NOMO-1 treated with dmso at 0.1 percent for 144 hours (cell line): ENCODE results near the gene GNG5.
"Not testable (repeated sequence)": the region's sequence is repeated elsewhere in the genome, so short reads cannot be mapped to it uniquely, and the experiment has no call there.

Experiments used
- DNase-seq: peaks from one replicate; lab custom pipeline; 2025; ENCODE audit not compliant: unreplicated experiment; lab: John Stamatoyannopoulos, UW

GNG5 gene

DNA sequence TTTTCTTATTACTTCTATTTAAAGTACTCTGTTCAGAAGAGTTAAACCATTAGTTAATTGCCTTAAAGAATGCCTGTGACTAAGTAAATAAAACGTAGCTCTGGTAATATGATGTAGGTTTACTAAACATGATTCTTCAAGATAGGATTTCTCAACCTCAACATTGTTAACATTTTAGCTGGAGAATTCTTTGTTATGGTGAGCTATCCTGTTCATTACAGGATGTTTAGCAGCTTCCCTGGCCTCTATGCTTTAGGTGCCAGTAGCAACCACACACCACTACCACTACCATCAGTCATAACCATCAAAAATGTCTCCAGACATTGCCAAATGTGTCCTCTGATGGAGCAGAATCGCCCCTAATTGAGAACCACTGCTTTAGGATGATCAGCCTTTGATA is 16.6 kb downstream of the GNG5 start:
- no peak for DNase-seq

DNA sequence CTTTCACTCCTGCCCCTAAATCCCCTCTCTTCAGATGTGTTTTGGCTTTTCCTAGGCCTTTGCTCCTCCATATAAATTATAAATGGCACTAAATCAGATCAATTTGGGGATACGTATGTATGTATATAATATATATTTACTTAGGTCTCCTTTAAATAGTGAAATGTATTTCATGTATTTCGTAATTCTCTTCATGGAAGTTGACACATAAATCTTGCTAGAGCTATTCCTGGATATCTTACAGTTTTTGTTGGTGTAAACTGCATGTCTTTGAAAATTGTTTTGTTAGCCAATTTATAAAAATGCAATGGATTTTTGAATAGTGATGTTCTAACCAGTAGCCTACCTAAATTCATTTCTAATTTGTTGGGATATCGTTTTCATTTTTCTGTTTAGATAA is 18.3 kb downstream of the GNG5 start:
- DNase-seq = no peak

DNA sequence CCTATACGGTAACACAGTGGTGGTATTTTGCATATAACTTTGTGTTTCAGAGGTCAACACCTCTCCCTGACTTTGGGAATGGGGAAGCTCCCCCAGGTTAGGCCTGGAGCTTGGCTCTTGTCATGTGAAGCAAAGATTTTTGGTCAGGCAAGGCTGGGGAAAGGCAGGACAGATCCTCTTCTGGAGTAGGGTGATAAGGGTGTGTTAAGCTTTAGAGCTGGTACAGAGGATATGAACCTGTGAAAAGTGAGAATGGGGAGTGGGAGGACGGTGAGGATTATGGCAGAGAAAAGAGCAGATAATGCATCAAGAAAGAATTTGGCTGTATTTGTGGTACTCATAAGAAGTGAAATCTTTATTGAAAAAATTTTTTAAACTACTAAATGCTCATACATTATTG is 25.1 kb downstream of the GNG5 start:
- DNase-seq = no peak

DNA sequence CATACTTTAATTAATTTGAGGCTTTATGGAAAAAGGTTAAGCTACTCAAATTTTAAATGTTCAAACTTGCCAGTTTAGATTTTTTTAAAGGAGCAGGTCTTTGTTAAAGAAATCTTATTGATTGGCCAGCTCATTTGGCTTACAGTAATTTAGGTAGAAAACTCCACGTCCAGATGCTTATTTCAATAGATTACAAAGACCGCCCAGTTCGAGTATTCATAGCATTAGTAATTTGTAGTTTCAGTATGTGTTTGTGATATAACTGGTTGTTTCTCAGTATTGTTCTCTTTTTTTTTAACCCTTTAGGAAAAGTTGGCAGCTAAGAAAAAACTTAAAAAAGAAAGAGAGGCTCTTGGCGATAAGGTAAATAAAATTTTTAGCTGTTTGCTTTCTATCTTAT is 25.7 kb downstream of the GNG5 start:
- no peak for DNase-seq

DNA sequence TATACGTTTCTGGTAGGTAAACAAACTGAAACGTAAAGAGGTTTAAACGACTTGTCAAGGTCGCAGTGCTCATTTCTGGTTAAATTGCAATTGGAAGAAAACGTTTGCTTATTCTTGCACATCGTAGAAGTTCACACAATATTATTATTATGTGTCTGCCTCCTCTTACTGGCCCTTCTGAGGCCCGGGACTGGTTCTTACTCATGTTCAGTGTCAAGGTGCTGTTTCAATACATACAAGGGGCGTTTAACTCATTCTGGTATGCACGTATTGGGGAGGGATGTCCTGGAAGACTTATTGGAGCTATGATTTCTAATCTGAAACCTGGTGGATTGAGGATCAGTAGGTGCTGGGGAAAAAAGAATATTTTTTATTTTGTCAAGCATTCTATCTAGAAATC is 26.4 kb downstream of the GNG5 start:
- DNase-seq = no peak

DNA sequence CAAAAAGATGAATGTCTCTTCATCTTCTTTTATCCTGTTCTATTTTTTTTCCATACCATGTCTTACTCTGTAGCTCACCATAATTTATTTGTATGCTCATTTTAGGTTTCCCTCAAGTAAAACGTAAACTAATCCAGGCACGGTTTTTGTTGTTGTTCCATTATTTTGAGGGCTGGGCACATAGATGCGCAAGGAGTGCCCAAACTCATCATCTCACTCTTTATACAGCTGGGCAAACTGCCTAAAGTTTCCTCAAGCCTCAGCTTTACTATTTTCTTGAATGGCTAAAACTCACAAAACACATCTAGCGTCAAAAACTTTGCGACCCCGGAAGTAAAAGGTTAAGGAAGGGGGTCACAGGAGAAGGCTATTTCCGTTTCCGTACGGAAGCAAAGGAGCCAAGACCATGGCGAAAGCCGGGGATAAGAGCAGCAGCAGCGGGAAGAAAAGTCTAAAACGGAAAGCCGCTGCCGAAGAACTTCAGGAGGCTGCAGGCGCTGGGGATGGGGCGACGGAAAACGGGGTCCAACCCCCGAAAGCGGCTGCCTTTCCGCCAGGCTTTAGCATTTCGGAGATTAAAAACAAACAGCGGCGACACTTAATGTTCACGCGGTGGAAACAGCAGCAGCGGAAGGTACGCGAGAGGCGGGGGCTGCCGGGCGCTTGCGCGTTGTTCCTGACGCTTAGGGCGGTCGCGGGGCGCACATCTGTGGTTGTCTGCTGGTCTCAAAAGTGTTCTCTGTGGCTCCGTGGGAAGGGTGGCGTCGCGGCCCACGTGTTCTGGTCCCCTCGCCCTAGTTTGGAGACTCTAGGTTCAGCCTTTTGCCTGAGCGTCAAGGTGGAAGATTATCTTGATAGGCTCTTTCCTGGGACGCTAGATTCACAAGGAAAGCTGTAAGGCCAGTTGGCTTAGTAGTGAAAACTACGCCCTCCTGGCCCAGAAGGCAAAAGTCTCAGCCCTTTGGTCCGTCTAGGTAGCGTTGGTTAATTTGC is 27.2 kb downstream of the GNG5 start, which contains the start of gene RPF1:
Gene RPF1, plus strand, starts transcription at position 391 of the 993 bp plus-strand sequence. Its CDS starts 16 bp downstream, at position 407.
- DNase-seq = peak; percentile 80

DNA sequence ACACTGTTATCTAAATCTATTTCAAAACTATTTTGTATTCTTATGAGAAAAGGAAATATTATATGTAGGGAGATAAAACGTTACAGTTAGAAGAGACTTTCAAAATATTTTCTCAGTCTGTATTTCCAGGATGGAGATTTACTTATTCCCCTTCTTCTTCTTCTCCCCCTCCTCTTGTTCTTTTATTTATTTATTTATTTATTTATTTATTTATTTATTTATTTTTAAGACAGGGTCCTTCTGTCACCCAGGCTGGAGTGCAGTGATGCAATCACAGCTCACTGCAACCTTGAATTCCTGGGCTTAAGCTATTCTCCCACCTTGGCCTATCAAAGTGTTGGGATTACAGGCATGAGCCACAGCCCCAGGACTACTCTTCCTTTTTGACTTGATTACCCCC is 30.2 kb downstream of the GNG5 start:
- DNase-seq = no peak

DNA sequence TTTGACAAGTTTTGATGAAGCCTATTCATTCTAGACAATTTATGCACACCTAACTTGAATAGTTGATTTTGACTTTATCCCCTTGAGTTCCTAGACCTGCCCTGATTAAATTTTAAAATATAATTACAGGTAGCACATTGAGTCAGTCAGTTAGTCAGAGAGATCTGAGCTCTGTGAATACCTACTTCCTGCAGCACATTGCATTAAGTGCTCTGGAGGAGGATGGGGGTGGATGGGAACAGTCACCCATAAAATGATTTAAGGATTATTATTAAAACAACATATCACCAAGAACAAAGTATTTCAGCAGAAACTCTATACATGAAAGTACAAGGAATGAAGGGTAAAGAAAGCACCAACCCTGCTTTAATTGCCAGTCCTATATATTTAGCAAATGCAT is 39.1 kb downstream of the GNG5 start:
- no peak for DNase-seq

DNA sequence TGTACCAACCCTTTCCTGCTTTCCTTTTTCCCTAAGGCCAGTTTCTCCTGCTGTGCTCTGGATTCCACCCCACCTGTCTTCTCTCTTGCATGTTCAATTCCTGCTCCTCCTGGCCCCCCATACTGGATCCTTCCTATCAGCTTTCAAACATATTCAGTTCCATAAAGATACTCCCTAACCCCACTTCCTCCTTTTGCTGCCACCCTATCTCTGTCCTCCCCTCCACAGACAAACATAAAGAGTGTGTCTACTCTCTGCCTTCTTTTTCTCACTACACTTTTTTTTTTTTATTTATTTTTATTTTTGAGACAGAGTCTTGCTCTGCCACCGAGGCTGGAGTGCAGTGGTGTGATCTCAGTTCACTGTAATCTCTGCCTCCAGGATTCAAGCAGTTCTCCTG is 44.3 kb downstream of the GNG5 start:
- DNase-seq = no peak

DNA sequence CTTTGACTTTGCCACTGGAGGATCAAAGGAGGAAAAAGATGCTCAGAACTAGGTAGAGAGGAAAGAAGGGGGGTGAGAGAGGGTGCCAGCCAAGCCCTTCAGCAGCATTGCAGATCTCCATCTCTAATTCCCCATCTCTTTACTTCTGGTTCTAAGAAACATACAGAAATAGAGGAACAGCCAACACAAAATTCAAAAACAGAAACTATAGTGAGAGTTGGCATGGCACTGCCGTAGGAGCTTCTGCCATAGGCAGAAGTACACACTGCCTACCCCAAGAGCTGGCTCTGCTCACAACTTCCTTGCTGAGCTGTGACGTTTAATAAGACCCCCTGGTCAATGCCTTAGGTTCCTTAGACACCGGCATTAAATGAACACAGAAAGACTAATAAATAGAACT is 53.9 kb downstream of the GNG5 start:
- DNase-seq = no peak

DNA sequence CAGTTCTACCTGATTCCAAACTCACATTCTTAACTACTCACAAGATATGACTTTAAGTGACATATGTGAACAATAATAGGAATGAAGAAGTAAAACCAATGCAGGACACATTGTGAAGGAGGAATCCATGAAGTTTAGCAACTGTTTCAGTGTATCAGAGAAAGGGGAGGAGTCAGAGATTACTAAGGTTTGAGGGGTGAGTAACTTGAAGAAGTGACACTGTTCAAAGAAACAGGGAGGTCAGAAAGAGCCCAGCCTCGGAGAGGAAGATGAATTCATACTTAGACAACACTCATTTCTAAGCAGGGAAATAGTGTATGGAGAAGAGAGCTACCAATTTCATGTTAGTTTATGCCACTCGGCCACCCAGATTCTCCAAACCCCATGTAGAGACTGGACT is 55.5 kb downstream of the GNG5 start:
- peak; percentile 81 for DNase-seq

DNA sequence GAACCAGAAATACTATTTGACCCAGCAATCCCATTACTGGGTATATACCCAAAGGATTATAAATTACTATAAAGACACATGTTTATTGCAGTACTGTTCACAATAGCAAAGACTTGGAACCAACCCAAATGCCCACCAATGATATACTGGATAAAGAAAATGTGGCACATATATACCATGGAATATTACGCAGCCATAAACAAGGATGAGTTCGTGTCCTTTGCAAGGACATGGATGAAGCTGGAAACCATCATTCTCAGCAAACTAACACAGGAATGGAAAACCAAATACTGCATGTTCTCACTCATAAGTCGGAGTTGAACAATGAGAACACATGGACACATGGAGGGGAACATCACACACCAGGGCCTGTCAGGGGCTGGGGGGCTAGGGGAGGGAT is 57.7 kb downstream of the GNG5 start:
- not testable (repeated sequence) for DNase-seq
